ENCODE data around the gene PCDHA8.
"Not testable (repeated sequence)": the region's sequence is repeated elsewhere in the genome, so short reads cannot be mapped to it uniquely, and the experiment has no call there.

Gene PCDHA8

GRCh38 chr5:140870221-140871201 is 29.5 kb downstream of the PCDHA8 start:
- DNase-seq (ENCODE audit: low read depth, low spot score): no peak

- no peak for DNase-seq (ENCODE audit: low read depth, low spot score)
Measured at GRCh38 chr5:140875085-140876065, 34.4 kb downstream of the PCDHA8 start, which contains the start of gene PCDHA12. PCDHA12 (plus strand) TSS chr5:140875308; CDS start chr5:140875473, 165 bp downstream.

GRCh38 chr5:140876541-140877261 is 35.7 kb downstream of the PCDHA8 start:
- DNase-seq (ENCODE audit: low read depth, low spot score): not testable (repeated sequence)

GRCh38 chr5:140877262-140877581 is 36.2 kb downstream of the PCDHA8 start:
- no peak for DNase-seq (ENCODE audit: low read depth, low spot score)

GRCh38 chr5:140881889-140882590 is 41.1 kb downstream of the PCDHA8 start, which contains the start of gene PCDHA13:
PCDHA13 (plus strand) TSS chr5:140882124; CDS start chr5:140882269, 145 bp downstream.
- DNase-seq (ENCODE audit: low read depth, low spot score): no peak

- DNase-seq (ENCODE audit: low read depth, low spot score): no peak
Measured at GRCh38 chr5:140882591-140882899, 41.6 kb downstream of the PCDHA8 start.

- no peak for DNase-seq (ENCODE audit: low read depth, low spot score)
Measured at GRCh38 chr5:140883373-140883772, 42.4 kb downstream of the PCDHA8 start.

- DNase-seq (ENCODE audit: low read depth, low spot score): no peak
Measured at GRCh38 chr5:140883927-140884697, 43.1 kb downstream of the PCDHA8 start.
